ENCODE measurements around the gene TCF12. TPM values are rescaled to one million over a fixed set of nuclear protein-coding genes. Genes with fewer than 3 reads are reported as not detected.

TCF12 gene
- total and polyA plus RNA-seq, 11 donors, result 6.5 to 77.3 (median 43.5) TPM

DNA sequence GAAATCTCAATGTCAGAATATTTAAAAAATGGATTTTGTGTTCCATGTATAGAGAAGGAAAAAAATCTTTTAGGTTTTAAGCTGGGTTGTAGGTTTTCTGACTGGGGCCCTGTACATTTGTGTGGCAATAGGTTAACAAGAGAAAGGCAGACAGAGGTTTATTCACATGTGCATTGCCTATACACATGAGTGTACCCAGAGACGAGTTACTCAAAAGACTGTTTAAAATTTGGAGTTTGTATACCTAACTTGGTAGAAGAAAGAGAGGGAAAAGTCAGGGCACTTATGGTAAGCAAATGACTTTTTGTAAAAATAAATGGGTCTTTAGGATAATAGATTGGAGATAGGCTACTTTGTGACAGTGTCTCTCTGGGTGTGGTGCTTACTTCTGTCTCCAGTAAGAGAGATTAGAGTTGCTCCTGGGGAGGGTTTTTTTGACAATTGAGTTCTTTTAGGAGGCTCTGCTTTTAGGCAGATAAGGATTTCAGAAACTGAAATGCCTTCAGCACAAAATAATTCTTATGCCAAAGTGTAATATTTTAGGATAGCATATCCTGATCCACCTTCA, 225.2 kb downstream of the TCF12 start:
- H3K27ac ChIP-seq, result no peak overlapping the region
- no peak for ATAC-seq
- 59 to 77% (median 66%) methylated on average over 1 of the region's 1 CpG for WGBS, 4 donors
- H3K9me3 ChIP-seq, result no peaks in the 10 kb centered on the region
- H3K36me3 ChIP-seq, result no peaks in the 10 kb centered on the region
- intact Hi-C loops (cut with DNase I), result loop anchor here in 6 of 10 donors (5.0 to 10.0 kb wide), 5 partner anchors 226 to 649 kb away; partner anchors contain the start of gene TCF12 (in 2 of the 6)
- no peaks in the 10 kb centered on the region for H3K27me3 ChIP-seq
- H3K4me1 ChIP-seq, result peaks cover 3 to 45% (median 27%) of the 10 kb centered on the region in 12 donors
- peak overlapping the region in 1 of 12 donors; percentile 22 for H3K4me3 ChIP-seq
- no peak for DNase-seq
- TF ChIP-seq, protein P1, sequence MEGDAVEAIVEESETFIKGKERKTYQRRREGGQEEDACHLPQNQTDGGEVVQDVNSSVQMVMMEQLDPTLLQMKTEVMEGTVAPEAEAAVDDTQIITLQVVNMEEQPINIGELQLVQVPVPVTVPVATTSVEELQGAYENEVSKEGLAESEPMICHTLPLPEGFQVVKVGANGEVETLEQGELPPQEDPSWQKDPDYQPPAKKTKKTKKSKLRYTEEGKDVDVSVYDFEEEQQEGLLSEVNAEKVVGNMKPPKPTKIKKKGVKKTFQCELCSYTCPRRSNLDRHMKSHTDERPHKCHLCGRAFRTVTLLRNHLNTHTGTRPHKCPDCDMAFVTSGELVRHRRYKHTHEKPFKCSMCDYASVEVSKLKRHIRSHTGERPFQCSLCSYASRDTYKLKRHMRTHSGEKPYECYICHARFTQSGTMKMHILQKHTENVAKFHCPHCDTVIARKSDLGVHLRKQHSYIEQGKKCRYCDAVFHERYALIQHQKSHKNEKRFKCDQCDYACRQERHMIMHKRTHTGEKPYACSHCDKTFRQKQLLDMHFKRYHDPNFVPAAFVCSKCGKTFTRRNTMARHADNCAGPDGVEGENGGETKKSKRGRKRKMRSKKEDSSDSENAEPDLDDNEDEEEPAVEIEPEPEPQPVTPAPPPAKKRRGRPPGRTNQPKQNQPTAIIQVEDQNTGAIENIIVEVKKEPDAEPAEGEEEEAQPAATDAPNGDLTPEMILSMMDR (IDR thresholded peaks at IDR 0.05), result no peak
- no peak for TF ChIP-seq POLR2A (IDR thresholded peaks at IDR 0.05)

DNA sequence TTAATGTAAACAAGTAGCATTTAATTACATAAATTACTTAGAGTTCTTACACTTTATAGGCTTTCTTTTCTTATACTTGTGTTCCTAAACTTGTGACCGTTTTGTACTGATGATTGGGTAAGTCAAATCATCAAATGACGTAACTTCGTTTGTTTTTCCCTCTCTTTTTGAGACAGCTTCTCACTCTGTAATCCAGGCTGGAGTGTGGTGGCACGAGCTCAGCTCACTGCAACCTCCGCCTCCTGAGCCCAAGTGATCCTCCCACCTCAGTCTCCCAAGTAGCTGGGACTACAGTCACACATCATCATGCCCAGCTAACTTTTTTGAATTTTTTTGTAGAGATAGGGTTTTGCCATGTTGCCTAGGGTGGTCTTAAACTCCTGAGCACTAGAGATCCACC, 226.0 kb downstream of the TCF12 start:
- no peaks in the 10 kb centered on the region for H3K27me3 ChIP-seq
- intact Hi-C loops (cut with DNase I), result loop anchor here in 6 of 10 donors (5.0 to 10.0 kb wide), 5 partner anchors 227 to 650 kb away; partner anchors contain the start of gene TCF12 (in 2 of the 6)
- DNase-seq (no peak), ATAC-seq (no peak)
- TF ChIP-seq, protein P1 (IDR thresholded peaks at IDR 0.05), result no peak
- TF ChIP-seq POLR2A (IDR thresholded peaks at IDR 0.05), result no peak
- no peaks in the 10 kb centered on the region for H3K9me3 ChIP-seq
- H3K4me3 ChIP-seq, result peak overlapping the region in 2 of 12 donors; percentile 16 to 22
- WGBS, 4 donors, result 72 to 79% (median 75%) methylated on average over 5 of the region's 5 CpGs
- H3K27ac ChIP-seq, result no peak overlapping the region
- no peaks in the 10 kb centered on the region for H3K36me3 ChIP-seq
- H3K4me1 ChIP-seq, result peaks cover 3 to 48% (median 33%) of the 10 kb centered on the region in 12 donors

DNA sequence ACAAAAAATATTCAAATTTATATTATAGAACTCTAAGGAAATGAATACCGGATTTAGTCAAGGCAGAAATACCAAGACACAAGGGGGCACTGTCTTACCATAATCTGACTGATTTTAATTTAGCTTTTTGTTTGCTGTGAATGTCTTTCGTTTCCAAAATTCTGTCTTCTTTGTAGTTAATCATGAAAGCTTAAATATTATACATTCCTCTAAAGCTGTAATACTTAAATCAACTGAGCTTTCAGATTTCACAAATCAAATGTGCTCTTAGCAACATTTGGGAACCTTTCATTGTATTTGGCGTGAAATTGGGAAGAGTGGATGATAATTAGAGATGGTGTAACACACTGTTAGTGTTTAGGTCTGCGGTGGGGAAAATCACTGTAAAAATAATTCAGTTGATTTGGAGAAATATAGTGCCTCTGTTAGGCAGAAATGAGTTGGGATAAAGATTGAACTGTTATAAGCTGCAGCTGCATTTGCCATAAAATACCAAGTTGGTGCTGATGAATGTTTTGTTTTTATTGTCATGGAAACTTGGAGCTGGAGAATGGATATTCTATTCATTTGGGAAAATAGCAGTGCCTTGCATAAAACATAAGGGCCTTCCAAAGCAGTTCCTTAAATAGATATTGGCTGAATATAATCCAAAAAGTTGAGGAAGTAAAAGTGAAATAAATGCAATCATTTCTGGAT, 228.2 kb downstream of the TCF12 start:
- DNase-seq (peak in 1 of 5 donors; percentile 27), ATAC-seq (peak in 2 of 4 donors; percentile 32 to 56)
- peak overlapping the region in 10 of 12 donors; percentile 2 to 67 (median 39) for H3K27ac ChIP-seq
- intact Hi-C loops (cut with DNase I), result loop anchor here in 9 of 10 donors (1.0 to 10.0 kb wide), 12 partner anchors 66 to 652 kb away; partner anchors contain the start of gene TCF12 (in 1 of the 9)
- H3K4me3 ChIP-seq, result peak overlapping the region in 10 of 12 donors; percentile 4 to 45 (median 30)
- WGBS, 4 donors, result 15 to 22% (median 18%) methylated on average over 4 of the region's 4 CpGs
- H3K9me3 ChIP-seq, result peaks cover 0 to 7% (median under 1%) of the 10 kb centered on the region in 12 donors
- H3K4me1 ChIP-seq, result peaks cover 3 to 60% (median 40%) of the 10 kb centered on the region in 12 donors
- TF ChIP-seq, protein P1 (IDR thresholded peaks at IDR 0.05), result peak; percentile 62 to 86 (median 80)
- no peak for TF ChIP-seq POLR2A (IDR thresholded peaks at IDR 0.05)
- H3K36me3 ChIP-seq, result peaks cover 0 to 5% (median 0%) of the 10 kb centered on the region in 9 donors
- H3K27me3 ChIP-seq, result no peaks in the 10 kb centered on the region

DNA sequence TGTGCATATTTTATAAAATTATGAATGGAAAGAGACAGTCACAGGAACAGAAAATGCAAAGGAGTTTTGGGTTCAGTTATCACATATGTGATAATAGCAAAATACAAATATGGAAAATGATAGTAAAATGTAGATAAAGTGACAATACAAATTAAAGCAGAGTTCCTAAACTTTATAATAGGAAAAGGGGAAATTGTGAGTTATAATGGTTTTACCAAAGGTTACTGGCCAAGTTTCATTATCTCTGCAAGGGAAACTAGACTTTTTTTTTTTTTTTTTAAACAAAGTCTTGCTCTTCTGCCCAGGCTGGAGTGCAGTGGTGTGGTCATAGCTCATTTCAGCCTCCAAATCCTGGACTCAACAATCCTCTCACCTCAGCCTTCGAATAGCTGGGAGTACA, 229.2 kb downstream of the TCF12 start:
- Histone ChIP-seq H3K27me3 (no peaks in the 10 kb centered on the region), H3K27ac (peak overlapping the region in 5 of 12 donors; percentile 16 to 66 (median 57)), H3K9me3 (peaks cover 0 to 16% (median 8%) of the 10 kb centered on the region in 12 donors), H3K36me3 (peaks cover 0 to 9% (median 0%) of the 10 kb centered on the region in 9 donors), H3K4me3 (no peak overlapping the region), H3K4me1 (peaks cover 3 to 62% (median 41%) of the 10 kb centered on the region in 12 donors)
- intact Hi-C loops (cut with DNase I), result loop anchor here in 9 of 10 donors (1.0 to 10.0 kb wide), 12 partner anchors 65 to 653 kb away; partner anchors contain the start of gene TCF12 (in 1 of the 9)
- TF ChIP-seq POLR2A (IDR thresholded peaks at IDR 0.05), result no peak
- TF ChIP-seq, protein P1 (IDR thresholded peaks at IDR 0.05), result no peak
- 87 to 93% (median 92%) methylated on average over 1 of the region's 1 CpG for WGBS, 4 donors
- ATAC-seq (no peak), DNase-seq (no peak)
